Activated CD8-positive, alpha-beta T cell treated with anti-CD3 and anti-CD28 coated beads for 36 hours (primary cell): Measurements from ENCODE around the gene FAM174A. TPM values are rescaled to one million over a fixed set of nuclear protein-coding genes. Genes with fewer than 3 reads are reported as not detected.

Experiments used
- ATAC-seq: fragments of 200-7000 bp; cut with Tn5 transposase; one replicate; pipeline ENCODE4 v1.10.0; 2021; ENCODE audit warnings: mild to moderate bottlenecking, moderate library complexity
- CTCF ChIA-PET: fragments of 350-600 bp; sonication (Branson Sonifier 250); formaldehyde crosslinking; loops from one replicate; lab custom pipeline; 2021; ENCODE audit warnings: antibody characterized with exemption; lab: Charles Lee
- POLR2A ChIA-PET: fragments of 350-600 bp; sonication (Branson Sonifier 250); formaldehyde crosslinking; loops from one replicate; lab custom pipeline; 2021; ENCODE audit warnings: antibody characterized with exemption; lab: Charles Lee
- DNase-seq: peaks from one replicate; pipeline ENCODE4 v3.0.0-alpha.2; 2020
- H3K27ac Mint-ChIP-seq: one replicate; pipeline ENCODE4 v1.8.0; 2021; ENCODE audit warnings: mild to moderate bottlenecking, mixed read lengths
- H3K27me3 Mint-ChIP-seq: one replicate; pipeline ENCODE4 v1.8.0; 2021; ENCODE audit warnings: mixed read lengths
- H3K36me3 Mint-ChIP-seq: one replicate; pipeline ENCODE4 v1.8.0; 2021; ENCODE audit warnings: low read depth, mixed read lengths
- H3K4me1 Mint-ChIP-seq: one replicate; pipeline ENCODE4 v1.8.0; 2021; ENCODE audit warnings: low read depth, mixed read lengths
- H3K4me3 Mint-ChIP-seq: one replicate; pipeline ENCODE4 v1.8.0; 2021; ENCODE audit warnings: mild to moderate bottlenecking, moderate library complexity, mixed read lengths
- H3K9me3 Mint-ChIP-seq: one replicate; pipeline ENCODE4 v1.8.0; 2021; ENCODE audit warnings: mixed read lengths
- CTCF ChIP-seq: fragments of 200-600 bp; IDR thresholded peaks from one replicate; pipeline ENCODE4 v1.8.0; 2022; ENCODE audit warnings: antibody characterized with exemption, mild to moderate bottlenecking
- intact Hi-C: fragments of 100-400 bp; cut with micrococcal nuclease; formaldehyde crosslinking; loops from one replicate; pipeline ENCODE4 v1.10.0; 2022
- total RNA-seq, 2 experiments: library from RNA; stranded (reverse); gene quantifications; one replicate each; pipeline ENCODE4 v1.2.3, GENCODE V29; 2021

FAM174A gene
- total RNA-seq, 2 experiments from 2014 or later = 5.9 to 6.6 TPM

- intact Hi-C loops = no loop called here
- ChIA-PET POLR2A (no interaction called here), CTCF (interaction anchor here (1.2 kb wide), 1 partner anchor 9 kb away, joined by 4 read pairs; no protein-coding TSS in a partner anchor)
- H3K4me3 Mint-ChIP-seq = no peak overlapping the region
- H3K27ac Mint-ChIP-seq = no peak overlapping the region
- H3K36me3 Mint-ChIP-seq = peaks cover 5% of the 10 kb centered on the region
- H3K27me3 Mint-ChIP-seq = no peaks in the 10 kb centered on the region
- no peak for DNase-seq
- TF ChIP-seq CTCF = no peak
- peaks cover 22% of the 10 kb centered on the region for H3K9me3 Mint-ChIP-seq
- H3K4me1 Mint-ChIP-seq = no peaks in the 10 kb centered on the region
- ATAC-seq = no peak
These were observed 14.8 kb upstream of the FAM174A start for GRCh38 chr5:100520348-100520747.

DNA sequence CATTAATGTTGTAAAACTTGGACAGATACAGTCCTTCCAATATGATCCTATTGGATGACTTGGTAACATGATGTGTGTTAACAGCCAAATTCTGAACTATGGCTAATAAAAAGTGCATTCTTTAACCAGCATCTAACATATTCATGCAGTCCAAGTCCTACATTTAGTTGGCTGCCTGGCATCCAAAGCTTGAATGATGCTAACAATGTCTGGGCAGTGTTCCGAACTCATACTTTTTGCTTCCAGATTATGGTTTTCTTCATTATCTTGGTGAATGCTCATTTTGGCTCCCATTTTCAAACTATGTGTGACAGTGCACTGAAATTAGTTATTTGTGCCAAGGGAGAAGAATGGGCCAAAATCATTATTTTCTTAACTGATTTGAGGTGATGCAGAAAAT is 2.8 kb downstream of the FAM174A start:
- H3K4me1 Mint-ChIP-seq = peaks cover 25% of the 10 kb centered on the region
- no peak for TF ChIP-seq CTCF
- intact Hi-C loops = loop anchor here (5.0 kb wide), 1 partner anchor 364 kb away; the partner anchor contains the start of gene ST8SIA4
- peaks cover 8% of the 10 kb centered on the region for H3K36me3 Mint-ChIP-seq
- no peak overlapping the region for H3K4me3 Mint-ChIP-seq
- ChIA-PET CTCF (no interaction called here), POLR2A (no interaction called here)
- DNase-seq (no peak), ATAC-seq (no peak)
- H3K27ac Mint-ChIP-seq = no peak overlapping the region
- no peaks in the 10 kb centered on the region for H3K9me3 Mint-ChIP-seq
- H3K27me3 Mint-ChIP-seq = no peaks in the 10 kb centered on the region

DNA sequence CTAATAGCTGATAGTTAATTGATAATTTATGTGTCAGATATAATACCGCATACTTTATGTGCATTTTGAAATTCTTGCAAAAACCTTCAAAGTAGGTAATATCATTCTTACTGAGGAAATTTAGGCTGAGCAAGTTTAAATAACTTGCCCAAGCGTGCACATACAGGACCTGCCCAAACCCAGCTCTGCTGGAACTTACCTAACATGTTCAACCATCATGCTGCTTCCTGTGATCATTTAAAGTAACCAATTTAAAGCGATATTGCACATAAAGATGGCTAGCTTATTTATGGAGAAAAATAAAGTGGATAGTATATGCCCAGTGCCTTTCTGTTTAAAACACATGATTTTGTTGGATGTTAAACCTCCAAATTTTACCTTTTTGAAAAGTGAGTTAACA is 4.3 kb downstream of the FAM174A start:
- TF ChIP-seq CTCF = no peak
- H3K4me3 Mint-ChIP-seq = no peak overlapping the region
- H3K4me1 Mint-ChIP-seq = peaks cover 20% of the 10 kb centered on the region
- ChIA-PET CTCF (no interaction called here), POLR2A (no interaction called here)
- H3K36me3 Mint-ChIP-seq = peaks cover 2% of the 10 kb centered on the region
- no peaks in the 10 kb centered on the region for H3K9me3 Mint-ChIP-seq
- no peak for ATAC-seq
- intact Hi-C loops = loop anchor here (5.0 kb wide), 1 partner anchor 363 kb away; the partner anchor contains the start of gene ST8SIA4
- no peak overlapping the region for H3K27ac Mint-ChIP-seq
- DNase-seq = no peak
- no peaks in the 10 kb centered on the region for H3K27me3 Mint-ChIP-seq

GRCh38 chr5:100542086-100542485 is 6.9 kb downstream of the FAM174A start:
- no peaks in the 10 kb centered on the region for H3K9me3 Mint-ChIP-seq
- intact Hi-C loops = no loop called here
- no peak overlapping the region for H3K27ac Mint-ChIP-seq
- H3K4me3 Mint-ChIP-seq = no peak overlapping the region
- DNase-seq (no peak), ATAC-seq (no peak)
- peaks cover 13% of the 10 kb centered on the region for H3K4me1 Mint-ChIP-seq
- POLR2A ChIA-PET = no interaction called here
- no peaks in the 10 kb centered on the region for H3K36me3 Mint-ChIP-seq
- no peak for TF ChIP-seq CTCF
- H3K27me3 Mint-ChIP-seq = no peaks in the 10 kb centered on the region
- CTCF ChIA-PET = no interaction called here

- no peaks in the 10 kb centered on the region for H3K36me3 Mint-ChIP-seq
- ChIA-PET CTCF (no interaction called here), POLR2A (no interaction called here)
- no peak for ATAC-seq
- TF ChIP-seq CTCF = no peak
- no peaks in the 10 kb centered on the region for H3K27me3 Mint-ChIP-seq
- no peak overlapping the region for H3K4me3 Mint-ChIP-seq
- H3K27ac Mint-ChIP-seq = no peak overlapping the region
- no peak for DNase-seq
- peaks cover 14% of the 10 kb centered on the region for H3K4me1 Mint-ChIP-seq
- intact Hi-C loops = no loop called here
- no peaks in the 10 kb centered on the region for H3K9me3 Mint-ChIP-seq
These were observed 10.8 kb downstream of the FAM174A start for GRCh38 chr5:100546001-100546400.
